Kidney capillary endothelial cell (primary cell): ENCODE results near the gene DLK1.

Experiments
- DNase-seq: peaks from one replicate; pipeline ENCODE4 v3.0.0-alpha.2; 2018; ENCODE audit warnings: low spot score

DLK1 gene

DNA sequence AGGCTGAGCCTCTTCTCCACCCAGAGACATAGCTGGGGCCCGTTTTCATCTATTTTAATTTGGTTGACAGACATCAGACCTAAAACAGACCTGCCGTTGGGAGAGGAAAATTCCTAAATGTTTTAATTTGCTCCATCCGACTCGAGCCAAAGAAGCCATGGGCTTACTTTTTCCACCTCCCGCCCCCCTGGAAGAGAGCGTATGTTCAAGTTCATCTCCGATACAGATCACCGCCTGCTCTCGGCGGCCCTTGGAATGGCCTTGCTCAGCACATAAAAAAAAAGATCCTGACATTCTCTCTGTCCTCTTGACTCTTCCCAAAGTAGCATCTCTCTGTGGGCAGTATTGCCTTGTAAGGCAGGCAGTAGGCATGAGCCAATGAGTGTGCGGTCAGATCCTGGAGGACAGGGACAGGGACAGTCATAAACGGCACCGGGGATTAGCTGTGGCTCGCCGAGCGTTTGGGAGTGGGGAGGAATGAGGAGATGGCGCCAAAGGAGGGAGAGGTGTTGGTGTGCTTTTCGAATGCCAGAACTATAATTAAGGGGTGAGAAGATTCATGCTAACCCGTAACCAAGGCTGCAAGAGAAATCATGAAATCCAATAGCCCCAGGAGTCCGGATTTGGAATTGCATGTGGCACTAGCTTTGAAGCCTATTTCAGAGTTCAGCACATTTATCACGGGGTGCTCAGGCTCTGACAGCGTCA is 51.3 kb downstream of the DLK1 start:
- no peak for DNase-seq

GRCh38 chr14:100778526-100778882 is 51.8 kb downstream of the DLK1 start:
- DNase-seq: no peak

- DNase-seq: no peak
Measured at GRCh38 chr14:100778951-100779690, 52.4 kb downstream of the DLK1 start.

- no peak for DNase-seq
Measured at GRCh38 chr14:100779691-100780080, 53.0 kb downstream of the DLK1 start.

DNA sequence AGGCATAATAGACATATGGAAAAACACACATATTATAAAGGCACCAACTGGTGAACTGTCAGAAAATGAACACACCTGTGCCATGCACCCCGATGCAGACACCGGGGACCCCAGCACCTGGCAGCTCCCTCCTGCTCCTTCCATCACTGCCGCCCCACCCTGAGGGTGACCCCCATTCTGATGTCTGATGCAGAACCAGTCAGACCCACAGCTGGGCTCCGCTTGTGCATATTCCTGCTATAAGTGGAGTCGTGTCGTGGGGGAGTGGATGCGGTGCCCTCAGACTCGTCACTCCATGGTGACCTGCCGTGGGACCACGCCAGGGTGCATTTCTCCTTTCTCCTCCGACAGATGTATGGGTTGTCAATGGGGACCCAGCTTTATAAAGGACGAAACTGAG is 53.6 kb downstream of the DLK1 start:
- no peak for DNase-seq

- no peak for DNase-seq
Measured at GRCh38 chr14:100780646-100781355, 54.1 kb downstream of the DLK1 start.

DNA sequence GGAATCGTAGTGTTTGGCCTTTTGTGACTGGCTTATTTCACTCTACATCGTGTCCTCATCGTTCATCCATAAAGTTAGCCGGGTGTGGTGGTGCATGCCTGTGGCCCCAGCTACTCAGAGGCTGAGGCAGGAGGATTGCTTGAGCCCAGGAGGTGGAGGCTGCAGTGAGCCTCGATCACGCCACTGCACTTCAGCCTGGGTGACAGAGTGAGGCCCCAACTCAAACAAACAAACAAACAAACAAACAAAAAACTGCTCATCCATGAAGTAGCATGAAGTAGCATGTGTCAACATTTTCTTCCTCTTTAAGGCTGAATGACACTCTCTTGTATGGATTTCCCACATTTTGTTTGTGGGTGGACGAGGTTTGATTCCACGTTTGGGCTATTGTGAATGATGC is 55.3 kb downstream of the DLK1 start:
- DNase-seq: no peak

GRCh38 chr14:100782516-100783320 is 56.0 kb downstream of the DLK1 start:
- DNase-seq: no peak

DNA sequence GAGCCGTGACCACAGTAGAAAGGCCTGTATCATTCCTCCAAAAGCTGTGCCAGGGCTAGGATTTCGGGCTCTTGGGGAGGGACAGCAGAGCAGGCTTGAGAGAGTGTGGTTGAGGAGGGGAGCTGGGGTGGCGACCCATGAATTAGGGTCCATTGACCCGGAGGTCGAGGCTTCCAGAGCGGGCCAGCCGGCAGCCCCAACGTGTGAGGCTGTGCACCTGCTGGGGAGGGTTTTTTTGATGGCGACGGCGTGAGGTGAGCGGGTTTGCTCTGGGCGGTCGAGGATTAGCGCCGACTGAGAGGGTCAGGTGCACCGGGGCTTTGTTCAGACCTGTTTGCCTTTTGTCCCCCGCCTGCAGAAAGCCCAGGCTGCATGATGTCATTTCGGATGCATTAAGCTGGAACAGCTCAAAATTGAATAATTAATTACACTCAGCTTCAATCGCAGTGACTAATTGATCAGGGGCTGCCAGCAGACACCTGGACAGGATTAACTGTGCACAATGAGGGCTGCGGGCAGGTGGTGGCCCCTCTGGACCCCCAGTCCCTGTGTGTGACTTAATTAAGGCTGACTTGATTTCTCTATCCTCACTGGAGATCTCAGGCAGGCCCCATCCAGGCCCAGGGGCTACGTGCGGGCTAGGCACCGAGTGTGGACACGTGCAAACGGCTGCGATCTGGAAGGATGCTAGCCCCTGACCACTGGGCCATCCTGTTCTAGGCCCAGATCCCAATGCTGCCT is 57.1 kb downstream of the DLK1 start:
- no peak for DNase-seq

DNA sequence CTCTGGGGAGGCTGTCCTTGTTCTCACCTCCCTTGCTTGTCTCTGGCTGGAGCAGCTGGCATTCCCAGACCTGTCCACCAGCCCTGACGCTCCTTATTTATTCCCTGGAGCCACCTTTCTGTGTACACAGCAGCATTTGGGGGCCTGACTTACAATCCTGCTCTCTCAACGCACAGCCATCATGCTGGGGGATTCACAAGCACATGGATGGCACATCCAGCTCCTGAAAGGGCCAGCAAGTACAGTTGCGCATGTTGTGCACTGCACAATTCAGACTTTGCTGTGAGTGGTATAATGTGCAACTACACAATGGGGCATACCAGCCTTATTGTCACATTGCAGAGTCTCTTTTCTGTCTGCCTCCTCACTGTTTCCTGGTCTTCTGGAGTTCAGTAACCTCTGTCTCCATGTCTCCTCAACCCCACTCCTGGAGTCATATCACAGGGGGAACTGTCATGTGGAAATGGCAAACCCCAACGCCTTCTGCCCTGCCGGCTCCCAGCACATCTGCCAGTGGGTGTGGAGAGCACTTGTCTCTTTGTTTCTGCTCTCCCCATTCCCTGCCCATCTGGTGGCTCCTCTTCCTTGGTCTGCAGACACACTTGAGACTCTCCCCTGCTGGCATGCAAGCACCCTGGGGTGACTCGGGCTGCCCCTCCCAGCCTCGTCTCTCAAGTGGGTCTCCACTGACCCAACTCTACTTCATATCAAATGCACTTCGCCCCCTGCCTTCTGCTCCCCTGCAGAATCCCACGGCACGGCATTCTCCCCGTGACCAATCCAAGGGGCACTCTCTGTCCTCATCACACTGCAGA is 58.0 kb downstream of the DLK1 start:
- DNase-seq: no peak

DNA sequence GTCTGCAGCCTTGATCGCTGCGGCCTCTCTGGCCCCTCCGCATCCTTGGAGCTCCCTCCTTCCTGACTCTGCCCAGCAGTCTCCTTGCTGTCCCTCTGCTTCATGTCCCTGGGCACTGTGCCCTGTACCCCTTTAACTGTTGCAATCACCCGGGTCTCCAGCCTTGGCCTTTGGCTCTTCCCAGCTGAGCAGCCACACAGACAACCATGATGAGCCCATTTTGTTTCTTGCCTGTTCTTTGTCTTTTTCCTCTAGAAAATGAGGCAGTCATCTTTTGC is 58.6 kb downstream of the DLK1 start:
- no peak for DNase-seq

GRCh38 chr14:100785626-100786025 is 58.9 kb downstream of the DLK1 start:
- no peak for DNase-seq

- DNase-seq: no peak
Measured at GRCh38 chr14:100786131-100786530, 59.4 kb downstream of the DLK1 start.

GRCh38 chr14:100786576-100787219 is 60.0 kb downstream of the DLK1 start:
- DNase-seq: no peak

DNA sequence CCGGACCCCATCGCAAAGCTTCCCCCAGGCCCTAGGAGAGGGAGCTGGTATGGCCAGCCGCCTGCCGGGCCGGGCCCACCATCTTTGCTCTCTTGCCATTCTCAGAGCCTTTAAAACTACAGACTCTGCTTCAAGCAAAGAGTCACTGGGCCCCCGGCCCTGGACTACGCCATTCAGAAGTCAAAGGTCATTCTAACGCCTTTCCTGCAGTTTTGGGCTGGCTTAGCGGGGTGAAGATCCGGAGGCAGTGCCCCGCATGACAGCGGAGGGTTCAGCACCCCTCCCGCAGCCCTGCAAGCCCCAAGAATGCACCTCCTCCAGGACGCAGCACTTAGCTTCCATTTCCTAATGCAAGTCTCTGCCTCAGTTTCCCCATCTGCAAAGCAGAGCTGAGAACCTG is 61.0 kb downstream of the DLK1 start:
- no peak for DNase-seq
